HCT116 (cell line): Measurements from ENCODE around the gene FLNB. TPM values are rescaled to one million over a fixed set of nuclear protein-coding genes. Genes with fewer than 3 reads are reported as not detected.

Source experiments
- ATAC-seq: fragments of 200-7000 bp; cut with Tn5 transposase; 2 replicates; pipeline ENCODE4 v1.9.1; 2020; ENCODE audit warnings: mild to moderate bottlenecking, moderate library complexity
- BruUV-seq: library from RNA; stranded (reverse); fragments of 400-500 nt; replicated peaks from 2 replicates; lab custom pipeline; 2021; lab: Mats Ljungman, UMichigan
- CTCF ChIA-PET: fragments of 300-600 bp; sonication (Branson Sonifier 250); formaldehyde crosslinking; loops from one replicate; lab custom pipeline; 2021; ENCODE audit warnings: antibody characterized with exemption; lab: Charles Lee
- POLR2A ChIA-PET: fragments of 300-600, 350-600 bp; sonication (Branson Sonifier 250); formaldehyde crosslinking; loops from one replicate; lab custom pipeline; 2021; ENCODE audit warnings: antibody characterized with exemption; lab: Charles Lee
- RAD21 ChIA-PET, 2 experiments: fragments of 300-600 bp; sonication (Branson Sonifier 250); formaldehyde crosslinking; loops; one replicate each; lab custom pipeline; 2023; ENCODE audit warnings: low total read pairs in 2 of 2; ENCODE audit not compliant: uncharacterized antibody in 2 of 2, unreplicated experiment in 2 of 2, low non-redundant PET in 1 of 2; lab: Charles Lee
- DNase-seq: peaks from one replicate; pipeline ENCODE4 v3.0.0-alpha.2; 2010; ENCODE audit warnings: low read depth, low spot score
- H2AFZ ChIP-seq: fragments of 200-600 bp; shearing (Covaris generic), sonication (generic); 2 replicates; pipeline ENCODE4 v1.6.1; 2017; ENCODE audit warnings: low read depth, mixed run types, mixed read lengths, antibody characterized with exemption, low read length; ENCODE audit not compliant: poor library complexity, severe bottlenecking
- H3K27ac ChIP-seq: 2 replicates; pipeline ENCODE4 v1.5.1; 2012; ENCODE audit warnings: low read depth, low read length
- H3K27me3 ChIP-seq: fragments of 200-600 bp; sonication (generic); 2 replicates; pipeline ENCODE4 v1.6.1; 2016; ENCODE audit warnings: mixed run types, low read length, mixed read lengths; ENCODE audit not compliant: insufficient read depth
- H3K36me3 ChIP-seq, 2 experiments: fragments of 200-500 bp in 1 of 2; fragments of 200-600 bp in 1 of 2; sonication (Bioruptor generic) in 1 of 2; sonication (generic) in 1 of 2; 2 replicates each; pipeline versions ENCODE4 v1.5.1 to v1.6.1; 2014 to 2016; ENCODE audit warnings: low read length in 2 of 2, inconsistent platforms in 1 of 2, mixed read lengths in 1 of 2, mixed run types in 1 of 2; ENCODE audit not compliant: insufficient read depth in 2 of 2, control insufficient read depth in 1 of 2
- H3K4me1 ChIP-seq, 2 experiments: fragments of 200-600 bp in 1 of 2; sonication (generic) in 1 of 2; 2 replicates each; pipeline versions ENCODE4 v1.5.1 to v1.6.1; 2012 to 2017; ENCODE audit warnings: low read length in 2 of 2, inconsistent platforms in 1 of 2, mild to moderate bottlenecking in 1 of 2, mixed read lengths in 1 of 2, mixed run types in 1 of 2, moderate library complexity in 1 of 2; ENCODE audit not compliant: insufficient read depth in 2 of 2, control insufficient read depth in 1 of 2
- H3K4me2 ChIP-seq: fragments of 200-600 bp; sonication (generic); 2 replicates; pipeline ENCODE4 v1.6.1; 2017; ENCODE audit warnings: mixed run types, low read length, mixed read lengths
- H3K4me3 ChIP-seq, 2 experiments: fragments of 200-600 bp in 1 of 2; sonication (generic) in 1 of 2; replicated peaks in 1 of 2; 2 replicates each; pipeline ENCODE4 v1.5.1; 2011 to 2016; ENCODE audit warnings: low read length in 2 of 2, control low read depth in 1 of 2, low read depth in 1 of 2, mild to moderate bottlenecking in 1 of 2, mixed read lengths in 1 of 2, mixed run types in 1 of 2
- H3K79me2 ChIP-seq: fragments of 200-600 bp; sonication (generic); 2 replicates; pipeline ENCODE4 v1.6.1; 2017; ENCODE audit warnings: mild to moderate bottlenecking, mixed run types, low read length, moderate library complexity, mixed read lengths; ENCODE audit not compliant: insufficient read depth
- H3K9ac ChIP-seq: fragments of 200-600 bp; sonication (generic); 2 replicates; pipeline ENCODE4 v1.6.1; 2016; ENCODE audit warnings: low read length, mixed read lengths
- H3K9me2 ChIP-seq: fragments of 200-600 bp; sonication (generic), shearing (Covaris generic); 2 replicates; pipeline ENCODE4 v1.6.1; 2017; ENCODE audit warnings: mixed run types, mild to moderate bottlenecking, moderate library complexity; ENCODE audit not compliant: insufficient read depth
- H3K9me3 ChIP-seq, 2 experiments: fragments of 200-500 bp in 1 of 2; fragments of 200-600 bp in 1 of 2; sonication (Bioruptor generic) in 1 of 2; sonication (generic) in 1 of 2; 2 replicates each; pipeline ENCODE4 v1.6.1; 2014 to 2017; ENCODE audit warnings: low read length in 2 of 2, mixed read lengths in 2 of 2, inconsistent platforms in 1 of 2, low read depth in 1 of 2, mild to moderate bottlenecking in 1 of 2, mixed run types in 1 of 2, moderate library complexity in 1 of 2; ENCODE audit not compliant: control insufficient read depth in 1 of 2, insufficient read depth in 1 of 2
- H4K20me1 ChIP-seq: fragments of 200-600 bp; sonication (generic), shearing (Covaris generic); 2 replicates; pipeline ENCODE4 v1.6.1; 2017; ENCODE audit warnings: mixed run types, mild to moderate bottlenecking, moderate library complexity; ENCODE audit not compliant: insufficient read depth
- ATF3 ChIP-seq: IDR thresholded peaks from 2 replicates; pipeline ENCODE4 v1.6.1; 2012
- CBX3 ChIP-seq: IDR thresholded peaks from 2 replicates; pipeline ENCODE4 v1.6.1; 2012; ENCODE audit warnings: low read depth
- CEBPB ChIP-seq: IDR thresholded peaks from 2 replicates; pipeline ENCODE4 v1.6.1; 2012; ENCODE audit warnings: low read depth
- EGR1 ChIP-seq: IDR thresholded peaks from 2 replicates; pipeline ENCODE4 v1.6.1; 2012; ENCODE audit warnings: low read depth
- EZH2phosphoT487 ChIP-seq: fragments of 200-600 bp; IDR thresholded peaks from 2 replicates; pipeline ENCODE4 v1.6.1; 2018; ENCODE audit warnings: antibody characterized with exemption, borderline replicate concordance
- JUND ChIP-seq: IDR thresholded peaks from 2 replicates; pipeline ENCODE4 v1.6.1; 2012
- MAX ChIP-seq: IDR thresholded peaks from 2 replicates; pipeline ENCODE4 v1.6.1; 2012
- POLR2A ChIP-seq: IDR thresholded peaks from 2 replicates; pipeline ENCODE4 v1.7.0; 2011; ENCODE audit warnings: borderline replicate concordance; ENCODE audit not compliant: insufficient read depth, insufficient read length; ENCODE audit errors: extremely low read depth
- RAD21 ChIP-seq: IDR thresholded peaks from 2 replicates; pipeline ENCODE4 v1.6.1; 2012; ENCODE audit warnings: low read depth, mild to moderate bottlenecking
- SIN3A ChIP-seq: IDR thresholded peaks from 2 replicates; pipeline ENCODE4 v1.6.1; 2012; ENCODE audit warnings: low read depth
- SP1 ChIP-seq: IDR thresholded peaks from 2 replicates; pipeline ENCODE4 v1.6.1; 2012; ENCODE audit warnings: low read depth
- TCF7L2 ChIP-seq: IDR thresholded peaks from 2 replicates; pipeline ENCODE4 v1.7.0; 2011; ENCODE audit warnings: borderline replicate concordance, inconsistent platforms; ENCODE audit not compliant: insufficient read depth, insufficient read length; ENCODE audit errors: extremely low read depth
- ZFX ChIP-seq: fragments of 450-650 bp; IDR thresholded peaks from 2 replicates; pipeline ENCODE4 v1.6.1; 2017
- ZNF274 ChIP-seq: fragments of 200-500 bp; sonication (Bioruptor generic); IDR thresholded peaks from 2 replicates; pipeline ENCODE4 v1.6.1; 2014; ENCODE audit warnings: mild to moderate bottlenecking, low read depth, low read length, inconsistent platforms
- intact Hi-C: fragments of 100-400 bp; cut with micrococcal nuclease; formaldehyde crosslinking; loops from 2 replicates; pipeline ENCODE4 v1.10.0; 2022
- total RNA-seq: library from RNA; stranded (reverse); gene quantifications from one replicate; pipeline ENCODE4 v1.2.1, GENCODE V29; 2021; ENCODE audit not compliant: unreplicated experiment

Gene FLNB
- total RNA-seq, 1 experiment from 2014 or later: 116 TPM

- Histone ChIP-seq H2AFZ (no peak overlapping the region), H3K27me3 (no peaks in the 10 kb centered on the region), H3K9ac (no peak overlapping the region), H3K79me2 (no peaks in the 10 kb centered on the region), H3K36me3 (no peaks in the 10 kb centered on the region), H3K9me2 (no peaks in the 10 kb centered on the region), H3K27ac (no peak overlapping the region), H3K9me3 (no peaks in the 10 kb centered on the region), H3K4me2 (no peak overlapping the region), H3K4me1 (peaks cover 0 to 19% of the 10 kb centered on the region in 2 experiments; a peak in 2 of 4 replicates), H3K4me3 (no peak overlapping the region), H4K20me1 (no peaks in the 10 kb centered on the region)
- DNase-seq (no peak), ATAC-seq (no peak)
- RAD21 ChIA-PET: no interaction called here
- no TSS peak for BruUV-seq
- intact Hi-C loops: loop anchor here (10.0 kb wide), 1 partner anchor 113 kb away; no protein-coding TSS in a partner anchor
- TF ChIP-seq CBX3: no peak
- no peak for TF ChIP-seq RAD21
- no peak for TF ChIP-seq ATF3
- no peak for TF ChIP-seq SP1
- CTCF ChIA-PET: no interaction called here
- POLR2A ChIA-PET: no interaction called here
Observed at GRCh38 chr3:58001979-58002378, 6.2 kb upstream of the FLNB start.

GRCh38 chr3:58003093-58003492 is 5.1 kb upstream of the FLNB start:
- no peaks in the 10 kb centered on the region for H3K79me2 ChIP-seq
- no peaks in the 10 kb centered on the region for H3K36me3 ChIP-seq
- ChIA-PET RAD21 (no interaction called here), CTCF (no interaction called here), POLR2A (no interaction called here)
- no peak overlapping the region for H2AFZ ChIP-seq
- H3K9me3 ChIP-seq: no peaks in the 10 kb centered on the region
- ATAC-seq (no peak), DNase-seq (no peak)
- intact Hi-C loops: loop anchor here (10.0 kb wide), 1 partner anchor 112 kb away; no protein-coding TSS in a partner anchor
- no peak overlapping the region for H3K27ac ChIP-seq
- H3K27me3 ChIP-seq: no peaks in the 10 kb centered on the region
- no TSS peak for BruUV-seq
- TF ChIP-seq EGR1 (no peak), JUND (no peak), ATF3 (no peak), RAD21 (no peak), TCF7L2 (no peak), ZFX (no peak), CEBPB (no peak), EZH2phosphoT487 (no peak), MAX (no peak), POLR2A (no peak), ZNF274 (no peak), SIN3A (no peak)
- no peak overlapping the region for H3K9ac ChIP-seq
- H3K4me2 ChIP-seq: no peak overlapping the region
- no peaks in the 10 kb centered on the region for H3K9me2 ChIP-seq
- no peaks in the 10 kb centered on the region for H4K20me1 ChIP-seq
- peaks cover 0 to 21% of the 10 kb centered on the region in 2 experiments; a peak in 2 of 4 replicates for H3K4me1 ChIP-seq
- H3K4me3 ChIP-seq: no peak overlapping the region
